K562 (cell line): ENCODE data around the gene NPY4R.
"Not testable (repeated sequence)": the region's sequence is repeated elsewhere in the genome, so short reads cannot be mapped to it uniquely, and the experiment has no call there.

Experiments used
- GTF3C2 ChIP-seq: IDR thresholded peaks from 3 replicates; pipeline ENCODE4 v1.6.1; 2011; ENCODE audit warnings: borderline replicate concordance, mild to moderate bottlenecking, moderate library complexity; ENCODE audit not compliant: insufficient read length; ENCODE audit errors: extremely low read depth
- NFYB ChIP-seq: IDR thresholded peaks from 2 replicates; pipeline ENCODE4 v1.6.1; 2011; ENCODE audit warnings: mild to moderate bottlenecking, moderate library complexity; ENCODE audit not compliant: insufficient read length; ENCODE audit errors: extremely low read depth
- PHF21A ChIP-seq: fragments of 450-650 bp; IDR thresholded peaks from 2 replicates; pipeline ENCODE4 v1.6.1; 2017; ENCODE audit warnings: low read depth, borderline replicate concordance
- POLR2A ChIP-seq: fragments of 450-650 bp; conservative IDR thresholded peaks from 2 replicates; pipeline ENCODE4 v1.6.1; 2016
- USF2 ChIP-seq: sonication (generic); formaldehyde crosslinking; IDR thresholded peaks from 2 replicates; pipeline ENCODE4 v1.5.0; 2020; ENCODE audit warnings: missing genetic modification reagents

- TF ChIP-seq GTF3C2; PHF21A; POLR2A; NFYB; USF2 (CRISPR knock-in tag): not testable (repeated sequence)
Measured at GRCh38 chr10:46455992-46456391, 9.8 kb downstream of the NPY4R start.
